Lower leg skin (tissue), 4 donors: ENCODE results near the gene DGKB. TPM values are rescaled to one million over a fixed set of nuclear protein-coding genes. Genes with fewer than 3 reads are reported as not detected.

ENCODE experiments used
- DNase-seq, 2 donors: peaks; one replicate each; pipeline ENCODE4 v3.0.0-alpha.2; 2019; ENCODE audit warnings: low spot score in 2 of 2
- H3K4me3 ChIP-seq: fragments of 200-600 bp; sonication (generic); 2 replicates; pipeline ENCODE4 v1.5.1; 2017; ENCODE audit warnings: mild to moderate bottlenecking, low read depth; ENCODE audit not compliant: poor library complexity, severe bottlenecking
- POLR2A ChIP-seq, 2 donors: fragments of 450-650 bp; IDR thresholded peaks; one replicate each; pipeline ENCODE4 v1.6.1; 2016 to 2017; ENCODE audit warnings: antibody characterized with exemption in 2 of 2, mild to moderate bottlenecking in 1 of 2, moderate library complexity in 1 of 2
- WGBS, 2 donors: methylation state at CpG; one replicate each; pipeline ENCODE4 v1.1.5; 2018; 5-methylcytosine and 5-hydroxymethylcytosine counted together
- intact Hi-C: fragments of 100-400 bp; cut with DNase I; formaldehyde crosslinking; loops from one replicate; pipeline ENCODE4 v1.15.0; 2023; ENCODE audit warnings: low total_unique reads
- total RNA-seq, 4 donors: library from RNA; depleted of rRNA; stranded (reverse); fragments of >200 nt; gene quantifications; one replicate each; pipeline ENCODE4 v1.1.0, GENCODE V29; 2016
- TF ChIP-seq, protein P1 (sequence below), 3 donors: fragments of 450-650 bp; IDR thresholded peaks; one replicate each; pipeline ENCODE4 v1.5.1; 2016; ENCODE audit warnings: antibody characterized with exemption in 3 of 3, mild to moderate bottlenecking in 3 of 3, moderate library complexity in 2 of 3

DGKB gene
- total RNA-seq, 4 donors from 2014 or later: 0.05 to 0.58 TPM; not detected in 2

DNA sequence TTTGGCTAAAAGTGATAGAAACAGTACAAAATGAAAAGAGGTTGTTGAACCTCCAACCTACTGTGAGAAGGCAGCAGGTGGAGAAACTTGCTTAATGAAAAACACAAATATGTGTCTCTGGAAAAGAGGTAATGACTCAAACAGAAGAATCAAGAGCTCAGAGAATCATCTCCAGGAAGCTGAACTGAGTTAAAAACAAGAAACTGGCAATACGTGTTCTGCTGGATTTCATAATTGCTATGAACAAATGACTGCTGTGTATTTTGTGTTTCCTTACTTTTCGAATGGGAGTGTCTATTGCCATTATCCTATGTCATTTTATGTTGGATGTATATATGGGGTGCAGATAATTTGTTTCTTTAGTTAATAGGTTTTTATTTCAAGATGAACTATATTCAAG lies 401.1 kb downstream of the DGKB start:
- no peak overlapping the region for H3K4me3 ChIP-seq
- intact Hi-C loops: no loop called here
- no peak for DNase-seq
- TF ChIP-seq, protein P1, sequence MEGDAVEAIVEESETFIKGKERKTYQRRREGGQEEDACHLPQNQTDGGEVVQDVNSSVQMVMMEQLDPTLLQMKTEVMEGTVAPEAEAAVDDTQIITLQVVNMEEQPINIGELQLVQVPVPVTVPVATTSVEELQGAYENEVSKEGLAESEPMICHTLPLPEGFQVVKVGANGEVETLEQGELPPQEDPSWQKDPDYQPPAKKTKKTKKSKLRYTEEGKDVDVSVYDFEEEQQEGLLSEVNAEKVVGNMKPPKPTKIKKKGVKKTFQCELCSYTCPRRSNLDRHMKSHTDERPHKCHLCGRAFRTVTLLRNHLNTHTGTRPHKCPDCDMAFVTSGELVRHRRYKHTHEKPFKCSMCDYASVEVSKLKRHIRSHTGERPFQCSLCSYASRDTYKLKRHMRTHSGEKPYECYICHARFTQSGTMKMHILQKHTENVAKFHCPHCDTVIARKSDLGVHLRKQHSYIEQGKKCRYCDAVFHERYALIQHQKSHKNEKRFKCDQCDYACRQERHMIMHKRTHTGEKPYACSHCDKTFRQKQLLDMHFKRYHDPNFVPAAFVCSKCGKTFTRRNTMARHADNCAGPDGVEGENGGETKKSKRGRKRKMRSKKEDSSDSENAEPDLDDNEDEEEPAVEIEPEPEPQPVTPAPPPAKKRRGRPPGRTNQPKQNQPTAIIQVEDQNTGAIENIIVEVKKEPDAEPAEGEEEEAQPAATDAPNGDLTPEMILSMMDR (IDR thresholded peaks at IDR 0.05): no peak
- WGBS, 2 donors: 79 to 90% methylated on average over 2 of the region's 2 CpGs

DNA sequence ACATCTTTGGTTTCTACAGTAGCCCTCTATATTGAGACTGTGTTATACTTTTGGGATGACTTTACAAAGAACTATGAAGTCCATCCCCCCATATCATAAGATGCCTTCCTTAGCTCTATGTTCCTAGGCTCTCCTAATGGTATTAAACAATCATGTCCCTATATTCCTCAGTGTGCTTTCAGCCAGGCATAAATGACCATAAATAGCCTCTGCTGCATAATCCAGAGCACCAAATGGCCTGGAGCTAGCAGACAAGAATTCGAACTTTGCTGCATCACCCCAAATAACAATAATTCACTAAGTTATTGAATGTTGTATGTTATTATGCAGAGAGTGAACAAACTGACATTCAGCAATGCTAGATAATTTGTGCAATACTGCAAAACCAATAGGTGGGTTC lies 405.2 kb downstream of the DGKB start:
- WGBS, 2 donors: 71 to 74% methylated on average over 1 of the region's 1 CpG
- no peak for DNase-seq
- no peak overlapping the region for H3K4me3 ChIP-seq
- TF ChIP-seq, protein P1 (IDR thresholded peaks at IDR 0.05): no peak
- TF ChIP-seq POLR2A (IDR thresholded peaks at IDR 0.05): no peak
- intact Hi-C loops: no loop called here

DNA sequence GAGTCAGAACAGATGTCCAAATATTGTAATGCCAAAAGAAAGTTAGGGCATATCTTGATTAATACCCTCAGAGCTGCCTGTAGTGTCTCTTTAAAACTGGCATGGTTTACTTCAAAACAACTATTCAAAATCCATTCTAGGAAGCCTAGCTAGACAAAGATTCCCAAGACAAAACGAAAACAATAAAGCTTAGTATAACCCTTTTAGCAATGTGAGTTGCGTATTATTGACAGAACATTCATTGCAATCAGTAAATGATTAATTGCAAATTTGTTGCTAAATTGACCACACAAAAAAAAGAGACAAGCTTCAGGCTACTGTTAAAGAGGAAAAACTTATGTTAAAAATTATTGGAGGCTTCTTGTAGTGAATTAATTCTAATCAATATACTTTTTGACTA lies 406.9 kb downstream of the DGKB start:
- 71 to 83% methylated on average over 2 of the region's 2 CpGs for WGBS, 2 donors
- intact Hi-C loops: no loop called here
- no peak for DNase-seq
- TF ChIP-seq, protein P1 (IDR thresholded peaks at IDR 0.05): no peak
- TF ChIP-seq POLR2A (IDR thresholded peaks at IDR 0.05): no peak
- H3K4me3 ChIP-seq: no peak overlapping the region

DNA sequence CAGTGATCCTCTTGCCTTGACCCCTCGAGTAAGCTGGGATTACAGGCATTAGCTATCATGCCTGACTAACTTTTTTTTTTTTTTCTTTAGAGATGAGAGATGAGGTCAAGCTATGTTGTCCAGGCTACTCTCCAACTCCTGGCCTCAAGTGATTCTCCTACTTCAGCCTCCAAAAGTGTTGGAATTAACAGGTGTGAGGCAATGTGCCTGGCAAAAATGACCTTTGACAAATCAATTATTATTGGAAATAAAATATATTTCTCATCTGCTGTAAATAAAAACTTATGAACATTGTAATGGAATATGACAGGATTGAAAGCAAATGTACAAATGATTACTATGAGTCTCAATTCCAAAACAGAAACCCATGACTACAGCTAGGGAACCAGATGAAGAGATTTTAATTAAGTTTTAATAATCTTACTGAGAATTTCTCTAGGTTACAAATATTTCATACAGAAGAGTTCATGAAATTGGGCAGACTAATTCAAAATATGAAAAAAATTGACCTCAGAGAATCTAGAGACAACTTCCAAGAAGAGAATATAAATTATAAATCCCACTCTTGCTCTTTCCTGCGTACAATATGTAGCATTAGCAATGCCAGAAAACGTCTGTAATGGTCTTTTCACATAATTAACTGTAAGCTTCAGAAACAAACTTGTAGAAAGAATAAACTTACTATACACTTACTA lies 414.7 kb downstream of the DGKB start:
- H3K4me3 ChIP-seq: no peak overlapping the region
- intact Hi-C loops: no loop called here
- TF ChIP-seq POLR2A (IDR thresholded peaks at IDR 0.05): no peak
- TF ChIP-seq, protein P1 (IDR thresholded peaks at IDR 0.05): no peak
- DNase-seq: no peak
- WGBS, 2 donors: 55 to 59% methylated on average over 3 of the region's 3 CpGs

DNA sequence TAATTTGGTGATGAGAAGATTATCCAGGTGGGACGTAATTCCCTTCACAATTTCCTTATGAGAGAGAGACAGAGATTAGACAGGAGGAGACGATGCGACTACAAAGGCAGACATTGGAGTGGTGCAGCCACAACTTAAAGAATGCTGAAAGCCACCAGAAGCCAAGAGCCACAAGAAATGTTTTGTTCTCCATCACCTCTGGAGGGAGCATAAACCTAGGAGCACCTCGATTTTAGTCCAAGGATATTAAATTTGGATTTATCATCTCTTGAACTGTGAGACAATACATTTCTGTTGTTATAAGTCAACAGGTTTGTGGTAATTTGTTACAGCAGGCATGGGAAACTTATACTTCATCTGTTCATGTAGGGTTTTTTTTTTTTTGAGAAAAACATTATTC lies 418.9 kb downstream of the DGKB start:
- no peak for DNase-seq
- H3K4me3 ChIP-seq: no peak overlapping the region
- TF ChIP-seq POLR2A (IDR thresholded peaks at IDR 0.05): no peak
- TF ChIP-seq, protein P1 (IDR thresholded peaks at IDR 0.05): no peak
- 59 to 85% methylated on average over 4 of the region's 4 CpGs for WGBS, 2 donors
- intact Hi-C loops: no loop called here

DNA sequence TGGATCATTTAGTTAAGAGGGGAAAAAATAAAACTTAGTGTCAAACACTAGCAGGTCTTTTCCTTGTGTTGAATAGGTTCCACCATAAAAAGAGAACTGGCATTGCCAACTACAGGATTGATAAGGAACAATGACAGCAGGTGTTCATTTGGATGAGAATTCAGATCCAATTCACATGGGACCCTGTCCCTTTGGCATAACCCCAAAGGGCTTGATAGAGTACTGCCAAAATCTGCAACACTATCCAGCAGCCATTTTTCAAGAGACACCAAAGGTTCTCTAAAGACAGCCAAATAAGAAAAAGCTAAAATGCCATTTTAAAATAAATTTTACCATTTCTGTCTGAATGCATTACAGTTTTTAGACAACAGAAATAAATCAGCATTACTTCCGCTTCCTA lies 422.3 kb downstream of the DGKB start:
- no peak overlapping the region for H3K4me3 ChIP-seq
- intact Hi-C loops: no loop called here
- no peak for DNase-seq
- no peak for TF ChIP-seq POLR2A (IDR thresholded peaks at IDR 0.05)
- TF ChIP-seq, protein P1 (IDR thresholded peaks at IDR 0.05): no peak
- 79 to 90% methylated on average over 1 of the region's 1 CpG for WGBS, 2 donors
